GM12878 (cell line): ENCODE measurements around the gene SNN. TPM values are rescaled to one million over a fixed set of nuclear protein-coding genes. Genes with fewer than 3 reads are reported as not detected.

Source experiments
- ATAC-seq: fragments of 200-7000 bp; cut with Tn5 transposase; 3 replicates; pipeline ENCODE4 v1.9.1; 2020; ENCODE audit warnings: mild to moderate bottlenecking, moderate library complexity
- BruUV-seq: library from RNA; stranded (reverse); fragments of 400-500 nt; replicated peaks from 2 replicates; lab custom pipeline; 2021; lab: Mats Ljungman, UMichigan
- CTCF ChIA-PET: fragments of 300-600 bp; sonication (Branson Sonifier 250); formaldehyde crosslinking; extraction: SDS; loops from one replicate; lab custom pipeline; 2021; ENCODE audit warnings: inconsistent platforms; lab: Yijun Ruan, JAX
- POLR2A ChIA-PET: fragments of 350-600 bp; formaldehyde crosslinking; extraction: SDS; loops from one replicate; lab custom pipeline; 2021; ENCODE audit warnings: inconsistent platforms; lab: Charles Lee
- RAD21 ChIA-PET: fragments of 300-600 bp; sonication (Branson Sonifier 250); formaldehyde crosslinking; loops from one replicate; lab custom pipeline; 2023; ENCODE audit warnings: antibody characterized with exemption; ENCODE audit not compliant: unreplicated experiment; lab: Charles Lee
- SMC1A ChIA-PET: fragments of 300-600 bp; sonication (Branson Sonifier 250); formaldehyde crosslinking; loops from one replicate; lab custom pipeline; 2023; ENCODE audit not compliant: unreplicated experiment, uncharacterized antibody; lab: Charles Lee
- DNase-seq: peaks from one replicate; pipeline ENCODE4 v3.0.0-alpha.2; 2011; ENCODE audit warnings: low read depth, low spot score
- FAIRE-seq: peaks from 3 replicates; lab custom pipeline; 2011; peaks lifted over from hg19 to GRCh38; lab: Jason Lieb, UNC
- H2AFZ ChIP-seq: 2 replicates; pipeline ENCODE4 v1.6.0; 2011; ENCODE audit warnings: low read depth, low read length, control low read depth; ENCODE audit not compliant: control insufficient read depth
- H3K27ac ChIP-seq: 2 replicates; pipeline ENCODE4 v1.5.1; 2011; ENCODE audit warnings: control low read depth; ENCODE audit not compliant: control insufficient read depth, insufficient read depth
- H3K27me3 ChIP-seq, 2 experiments: replicated peaks in 1 of 2; 2 replicates each; pipeline versions ENCODE4 v1.6.0 to v1.6.1; 2011; ENCODE audit warnings: low read length in 1 of 2; ENCODE audit not compliant: control insufficient read depth in 2 of 2, insufficient read depth in 2 of 2
- H3K36me3 ChIP-seq, 2 experiments: 2 replicates each; pipeline ENCODE4 v1.5.1; 2011; ENCODE audit warnings: low read length in 1 of 2; ENCODE audit not compliant: control insufficient read depth in 2 of 2, insufficient read depth in 2 of 2
- H3K4me1 ChIP-seq: 2 replicates; pipeline ENCODE4 v1.6.1; 2011; ENCODE audit warnings: mild to moderate bottlenecking, low read length, moderate library complexity, mixed read lengths; ENCODE audit not compliant: control insufficient read depth, insufficient read depth
- H3K4me2 ChIP-seq: 2 replicates; pipeline ENCODE4 v1.6.0; 2011; ENCODE audit warnings: control low read depth; ENCODE audit not compliant: control insufficient read depth, insufficient read depth
- H3K4me3 ChIP-seq: fragments of 200-600 bp; sonication (generic); 2 replicates; pipeline ENCODE4 v1.5.1; 2016
- H3K79me2 ChIP-seq: 2 replicates; pipeline ENCODE4 v1.6.0; 2011; ENCODE audit warnings: low read length; ENCODE audit not compliant: control insufficient read depth, insufficient read depth
- H3K9ac ChIP-seq: 2 replicates; pipeline ENCODE4 v1.8.0; 2011; ENCODE audit warnings: low read length, control low read depth, mixed read lengths; ENCODE audit not compliant: control insufficient read depth, insufficient read depth
- H3K9me3 ChIP-seq: replicated peaks from 3 replicates; pipeline ENCODE4 v1.5.1; 2011; ENCODE audit warnings: mild to moderate bottlenecking, low read length; ENCODE audit not compliant: control insufficient read depth, insufficient read depth
- H4K20me1 ChIP-seq: 2 replicates; pipeline ENCODE4 v1.6.0; 2011; ENCODE audit not compliant: control insufficient read depth, insufficient read depth
- CHD1 ChIP-seq: IDR thresholded peaks from 2 replicates; pipeline ENCODE4 v1.6.1; 2012; ENCODE audit warnings: low read depth, low read length, improper control_type of control experiment
- CTCF ChIP-seq, 3 experiments: IDR thresholded peaks in 2 of 3; conservative IDR thresholded peaks in 1 of 3; 2 replicates each; pipeline ENCODE4 v1.5.1; 2011; ENCODE audit warnings: low read depth in 3 of 3, low read length in 3 of 3, mild to moderate bottlenecking in 3 of 3, control low read depth in 2 of 3, moderate library complexity in 2 of 3, inconsistent platforms in 1 of 3, mixed read lengths in 1 of 3; ENCODE audit not compliant: control insufficient read depth in 2 of 3, insufficient read depth in 1 of 3; ENCODE audit errors: extremely low read depth in 1 of 3
- E4F1 ChIP-seq: fragments of 450-650 bp; IDR thresholded peaks from 2 replicates; pipeline ENCODE4 v1.6.1; 2018; ENCODE audit warnings: borderline replicate concordance, mild to moderate bottlenecking; ENCODE audit not compliant: partially characterized antibody
- MTA2 ChIP-seq: fragments of 450-650 bp; IDR thresholded peaks from 2 replicates; pipeline ENCODE4 v1.6.1; 2016; ENCODE audit warnings: low read depth, mild to moderate bottlenecking, moderate library complexity
- SIN3A ChIP-seq: IDR thresholded peaks from 2 replicates; pipeline ENCODE4 v1.6.1; 2012; ENCODE audit warnings: low read depth, low read length, improper control_type of control experiment
- ZNF217 ChIP-seq: fragments of 450-650 bp; IDR thresholded peaks from 2 replicates; pipeline ENCODE4 v1.6.1; 2017; ENCODE audit warnings: antibody characterized with exemption, mild to moderate bottlenecking
- ZNF24 ChIP-seq: fragments of 450-650 bp; IDR thresholded peaks from 2 replicates; pipeline ENCODE4 v1.6.1; 2017; ENCODE audit warnings: antibody characterized with exemption, mild to moderate bottlenecking
- ZNF384 ChIP-seq: IDR thresholded peaks from 2 replicates; pipeline ENCODE4 v1.6.1; 2012; ENCODE audit warnings: low read depth, mild to moderate bottlenecking, low read length, improper control_type of control experiment, borderline replicate concordance
- WGBS: methylation state at CpG from one replicate; pipeline ENCODE4 v1.1.6; 2016; ENCODE audit warnings: low lambda C conversion rate; ENCODE audit not compliant: insufficient replicate concordance, insufficient coverage; ENCODE audit errors: missing lambda C conversion rate; 5-methylcytosine and 5-hydroxymethylcytosine counted together
- in situ Hi-C: fragments of 300-500 bp; cut with MboI; formaldehyde crosslinking; loops from 9 replicates; pipeline ENCODE4 v1.14.3; 2018; ENCODE audit warnings: mixed read lengths
- intact Hi-C: fragments of 100-400 bp; cut with micrococcal nuclease; formaldehyde crosslinking; loops from one replicate; pipeline ENCODE4 v1.14.2; 2022; ENCODE audit not compliant: unreplicated experiment
- polyA plus RNA-seq, 11 experiments: library from polyadenylated mRNA; depleted of rRNA in 4 of 11; unstranded in 6 of 11; stranded (reverse) in 5 of 11; fragments of >200 nt; fragmentation: Nextera tagmentation in 4 of 11; fragmentation: Illumina TruSeq in 1 of 11; extraction: Ambion mirVana in 4 of 11; extraction: Trizol in 1 of 11; gene quantifications; 1 replicate in 1 of 11; 2 replicates in 10 of 11; pipeline versions ENCODE4 v1.2.1 to v1.2.3, GENCODE V29; 2011 to 2016; ENCODE audit warnings: inconsistent platforms in 2 of 11, missing spikeins in 2 of 11, low read depth in 1 of 11
- total RNA-seq, 4 experiments: library from RNA; depleted of rRNA in 3 of 4; stranded (reverse); fragments of >200 nt in 3 of 4; fragmentation: Illumina TruSeq in 1 of 4; extraction: Trizol in 1 of 4; gene quantifications; 2 replicates each; pipeline versions ENCODE4 v1.2.1 to v1.2.3, GENCODE V29; 2013 to 2021

SNN gene
- total and polyA plus RNA-seq, 10 of the 15 experiments (the other 5 are each of a cell fraction or from before 2014, with no cell fraction given) = 2.2 to 43.4 (median 27.8) TPM

- no peak overlapping the region for H3K9ac ChIP-seq
Observed at GRCh38 chr16:11627822-11628457, 40.3 kb upstream of the SNN start.

More at GRCh38 chr16:11627822-11628457, 40.3 kb upstream of the SNN start:
- Histone ChIP-seq H3K27ac (no peak overlapping the region), H3K4me1 (peaks cover 8% of the 10 kb centered on the region), H3K9me3 (no peaks in the 10 kb centered on the region; the same call in 2 of the 3 replicates), H2AFZ (no peak overlapping the region), H3K36me3 (no peaks in the 10 kb centered on the region), H3K4me2 (no peak overlapping the region), H3K4me3 (no peak overlapping the region), H3K27me3 (no peaks in the 10 kb centered on the region), H3K79me2 (no peaks in the 10 kb centered on the region), H4K20me1 (no peaks in the 10 kb centered on the region)
- in situ Hi-C loops = no loop called here
- ChIA-PET POLR2A (no interaction called here), RAD21 (no interaction called here), SMC1A (no interaction called here), CTCF (interaction anchor here (0.6 kb wide), 1 partner anchor 111 kb away, joined by 3 read pairs; no protein-coding TSS in a partner anchor)
- intact Hi-C loops = no loop called here
- WGBS = 59% methylated on average over 14 of the region's 15 CpGs
- DNase-seq (no peak), ATAC-seq (no peak), FAIRE-seq (no peak)
- BruUV-seq = no TSS peak
- TF ChIP-seq ZNF384 (no peak), E4F1 (no peak), ZNF217 (no peak), CHD1 (no peak), SIN3A (no peak), CTCF (IDR thresholded peaks at IDR 0.05 in 2 of 3, conservative IDR thresholded peaks at IDR 0.05 in 1 of 3; ENCODE audit: control insufficient read depth in 2 of 3, extremely low read depth in 1 of 3, insufficient read depth in 1 of 3, low read depth in 3 of 3, low read length in 3 of 3) (no peak), ZNF24 (no peak), MTA2 (no peak)
